ENCODE measurements around the gene COL23A1. TPM values are rescaled to one million over a fixed set of nuclear protein-coding genes. Genes with fewer than 3 reads are reported as not detected.

COL23A1 gene
- polyA plus RNA-seq, 2 donors: 0.59 to 0.75 TPM

DNA sequence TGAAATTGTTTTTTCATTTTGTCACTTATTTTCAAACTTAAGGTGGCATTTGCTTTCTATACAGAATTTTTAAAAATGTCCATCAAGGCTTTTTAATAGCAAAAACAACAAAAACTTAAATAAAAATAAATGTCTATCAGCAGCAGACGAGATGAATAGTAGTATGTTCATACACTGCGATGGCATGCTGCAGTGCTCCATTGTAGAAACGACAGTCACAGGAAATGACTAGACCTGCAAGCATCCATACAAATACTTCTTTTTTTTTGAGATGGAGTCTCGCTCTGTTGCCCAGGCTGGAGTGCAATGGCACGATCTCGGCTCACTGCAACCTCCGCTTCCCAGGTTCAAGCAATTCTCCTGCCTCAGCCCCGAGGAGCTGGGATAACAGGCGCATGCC is 41.4 kb downstream of the COL23A1 start:
- Histone ChIP-seq H3K27me3 (ENCODE audit: control insufficient read depth in 1 of 2, insufficient read depth in 2 of 2, low read length in 2 of 2) (no peaks in the 10 kb centered on the region), H3K27ac (ENCODE audit: low read depth in 2 of 2, low read length in 1 of 2) (no peak overlapping the region), H3K4me3 (ENCODE audit: low read depth in 1 of 2, low read length in 2 of 2) (no peak overlapping the region), H3K4me1 (ENCODE audit: control insufficient read depth in 2 of 2, insufficient read depth in 2 of 2, low read length in 1 of 2) (peaks cover 2 to 3% of the 10 kb centered on the region in 2 donors), H3K36me3 (ENCODE audit: control insufficient read depth in 2 of 2, insufficient read depth in 2 of 2, low read length in 1 of 2) (no peaks in the 10 kb centered on the region), H3K9me3 (ENCODE audit: control insufficient read depth in 2 of 2, insufficient read depth in 1 of 2, low read depth in 1 of 2, low read length in 1 of 2) (no peaks in the 10 kb centered on the region)
- 80 to 85% methylated on average over 9 of the region's 9 CpGs for WGBS, 2 donors

DNA sequence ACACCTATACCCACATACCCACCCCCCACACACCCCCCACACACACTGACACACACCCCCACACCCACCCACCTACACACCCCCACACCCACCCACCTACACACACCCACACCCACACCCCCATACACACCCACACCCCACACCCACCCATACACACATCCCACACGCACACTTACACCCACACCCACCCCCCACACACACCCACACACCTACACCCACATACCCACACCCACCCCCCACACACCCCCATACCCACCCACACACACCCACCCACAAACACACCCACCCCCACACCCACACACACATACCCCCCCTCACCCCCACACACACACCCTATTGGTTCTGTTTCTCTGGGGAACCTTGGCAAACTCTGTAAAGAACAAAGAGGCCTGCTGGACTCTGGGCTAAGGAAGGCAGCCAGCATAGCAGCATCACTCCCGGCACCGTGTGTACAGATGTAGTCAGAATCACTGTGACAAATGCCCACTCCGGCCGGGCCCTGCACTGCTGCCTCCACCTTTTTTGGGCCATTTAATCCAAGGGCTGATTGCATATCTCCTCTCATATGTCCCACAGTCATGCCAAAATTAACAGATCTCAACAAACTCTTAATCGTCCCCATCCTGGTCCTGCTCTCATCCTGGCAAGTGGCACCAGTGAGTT is 42.3 kb downstream of the COL23A1 start:
- WGBS, 2 donors: 62 to 65% methylated on average over 6 of the region's 6 CpGs
- no peaks in the 10 kb centered on the region for H3K27me3 ChIP-seq (ENCODE audit: control insufficient read depth in 1 of 2, insufficient read depth in 2 of 2, low read length in 2 of 2)
- peaks cover 2 to 3% of the 10 kb centered on the region in 2 donors for H3K4me1 ChIP-seq (ENCODE audit: control insufficient read depth in 2 of 2, insufficient read depth in 2 of 2, low read length in 1 of 2)
- no peak overlapping the region for H3K4me3 ChIP-seq (ENCODE audit: low read depth in 1 of 2, low read length in 2 of 2)
- no peaks in the 10 kb centered on the region for H3K9me3 ChIP-seq (ENCODE audit: control insufficient read depth in 2 of 2, insufficient read depth in 1 of 2, low read depth in 1 of 2, low read length in 1 of 2)
- no peaks in the 10 kb centered on the region for H3K36me3 ChIP-seq (ENCODE audit: control insufficient read depth in 2 of 2, insufficient read depth in 2 of 2, low read length in 1 of 2)
- no peak overlapping the region for H3K27ac ChIP-seq (ENCODE audit: low read depth in 2 of 2, low read length in 1 of 2)

DNA sequence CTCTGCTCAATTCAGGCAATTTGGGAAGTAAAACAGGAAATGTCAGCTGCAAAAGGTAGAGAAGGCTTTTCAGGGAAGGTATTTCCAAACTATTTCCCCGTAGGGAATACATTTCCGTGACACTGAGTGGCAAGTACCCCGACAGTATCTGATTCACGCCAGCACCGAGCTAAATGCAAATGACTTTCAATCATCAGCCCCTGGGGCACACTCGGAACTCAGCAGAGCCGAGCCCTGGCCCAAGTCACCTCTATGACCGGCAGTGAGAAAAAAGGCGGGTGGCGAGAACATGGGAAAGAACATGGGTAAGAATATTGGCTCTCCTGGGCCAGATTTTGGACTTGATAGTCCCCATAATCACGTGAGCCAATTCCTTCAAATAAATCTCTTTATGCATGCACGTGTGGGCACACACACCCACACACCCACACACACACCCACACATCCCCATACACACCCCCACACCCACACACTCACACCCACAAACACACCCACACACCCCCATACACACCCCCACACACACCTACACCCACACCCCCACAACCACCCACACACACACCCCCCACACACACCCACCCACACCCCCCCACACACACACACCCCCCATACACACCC is 43.0 kb downstream of the COL23A1 start:
- Histone ChIP-seq H3K4me1 (ENCODE audit: control insufficient read depth in 2 of 2, insufficient read depth in 2 of 2, low read length in 1 of 2) (peaks cover 2 to 3% of the 10 kb centered on the region in 2 donors), H3K36me3 (ENCODE audit: control insufficient read depth in 2 of 2, insufficient read depth in 2 of 2, low read length in 1 of 2) (no peaks in the 10 kb centered on the region), H3K27me3 (ENCODE audit: control insufficient read depth in 1 of 2, insufficient read depth in 2 of 2, low read length in 2 of 2) (no peaks in the 10 kb centered on the region), H3K9me3 (ENCODE audit: control insufficient read depth in 2 of 2, insufficient read depth in 1 of 2, low read depth in 1 of 2, low read length in 1 of 2) (no peaks in the 10 kb centered on the region), H3K4me3 (ENCODE audit: low read depth in 1 of 2, low read length in 2 of 2) (no peak overlapping the region), H3K27ac (ENCODE audit: low read depth in 2 of 2, low read length in 1 of 2) (no peak overlapping the region)
- 75 to 77% methylated on average over 12 of the region's 12 CpGs for WGBS, 2 donors

DNA sequence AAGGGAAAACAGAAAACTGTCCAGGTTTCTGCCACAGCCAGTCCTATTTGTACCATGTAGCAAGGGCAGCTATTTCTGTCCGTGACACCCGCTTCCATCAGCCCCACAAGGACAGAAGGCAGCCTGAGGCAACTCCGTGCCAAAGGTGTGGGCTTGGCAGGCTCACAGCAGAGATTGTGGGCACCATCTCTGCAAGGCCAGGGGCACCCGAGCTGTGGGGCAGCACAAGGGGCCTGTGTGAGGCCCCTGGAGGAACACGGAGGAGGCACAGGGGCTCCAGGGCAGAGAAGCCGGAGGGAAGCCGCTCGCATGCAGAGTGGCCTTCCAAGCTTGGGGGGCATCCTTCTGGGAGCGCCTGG is 43.5 kb downstream of the COL23A1 start:
- no peaks in the 10 kb centered on the region for H3K36me3 ChIP-seq (ENCODE audit: control insufficient read depth in 2 of 2, insufficient read depth in 2 of 2, low read length in 1 of 2)
- H3K9me3 ChIP-seq (ENCODE audit: control insufficient read depth in 2 of 2, insufficient read depth in 1 of 2, low read depth in 1 of 2, low read length in 1 of 2): no peaks in the 10 kb centered on the region
- no peak overlapping the region for H3K27ac ChIP-seq (ENCODE audit: low read depth in 2 of 2, low read length in 1 of 2)
- no peak overlapping the region for H3K4me3 ChIP-seq (ENCODE audit: low read depth in 1 of 2, low read length in 2 of 2)
- H3K27me3 ChIP-seq (ENCODE audit: control insufficient read depth in 1 of 2, insufficient read depth in 2 of 2, low read length in 2 of 2): no peaks in the 10 kb centered on the region
- peaks cover 2 to 3% of the 10 kb centered on the region in 2 donors for H3K4me1 ChIP-seq (ENCODE audit: control insufficient read depth in 2 of 2, insufficient read depth in 2 of 2, low read length in 1 of 2)
- WGBS, 2 donors: 82 to 86% methylated on average over 9 of the region's 9 CpGs

DNA sequence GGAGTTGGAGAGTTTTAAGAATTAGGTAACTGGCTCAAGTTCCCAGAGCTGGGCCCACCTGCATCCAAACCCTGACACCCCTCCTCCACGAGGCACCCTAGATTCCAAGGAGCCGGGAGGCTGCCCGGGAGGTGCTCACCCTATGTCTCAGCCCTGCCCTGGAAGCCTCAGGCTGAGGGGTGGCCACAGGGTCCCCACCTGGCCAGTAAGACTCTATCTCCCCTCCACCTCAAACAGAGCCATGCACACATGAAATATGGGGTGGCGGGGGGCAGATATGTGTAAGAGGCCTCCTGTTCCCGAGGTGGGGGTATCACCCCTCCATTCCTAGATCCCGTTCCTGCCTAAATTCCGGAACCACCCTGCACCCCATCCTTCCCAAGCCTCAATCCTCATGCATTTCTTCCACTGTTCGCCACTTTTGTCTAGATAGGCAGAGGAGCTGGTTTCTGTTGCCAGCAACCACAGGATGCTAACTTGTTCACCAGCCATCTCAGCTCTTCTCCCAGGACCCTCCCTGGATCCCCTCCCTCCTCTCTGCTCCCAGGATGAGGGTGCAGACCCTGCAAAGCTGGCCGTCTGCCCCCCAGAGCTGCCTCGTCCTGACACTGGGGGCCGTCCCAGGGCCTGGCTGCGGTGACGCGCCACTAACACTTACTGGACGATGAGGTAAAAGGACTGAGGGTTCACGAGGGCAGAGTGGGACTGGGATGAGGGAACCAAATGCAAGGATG is 44.1 kb downstream of the COL23A1 start:
- H3K4me1 ChIP-seq (ENCODE audit: control insufficient read depth in 2 of 2, insufficient read depth in 2 of 2, low read length in 1 of 2): peaks cover 2 to 3% of the 10 kb centered on the region in 2 donors
- H3K27me3 ChIP-seq (ENCODE audit: control insufficient read depth in 1 of 2, insufficient read depth in 2 of 2, low read length in 2 of 2): no peaks in the 10 kb centered on the region
- 89 to 91% methylated on average over 16 of the region's 16 CpGs for WGBS, 2 donors
- no peak overlapping the region for H3K27ac ChIP-seq (ENCODE audit: low read depth in 2 of 2, low read length in 1 of 2)
- H3K4me3 ChIP-seq (ENCODE audit: low read depth in 1 of 2, low read length in 2 of 2): no peak overlapping the region
- H3K36me3 ChIP-seq (ENCODE audit: control insufficient read depth in 2 of 2, insufficient read depth in 2 of 2, low read length in 1 of 2): no peaks in the 10 kb centered on the region
- H3K9me3 ChIP-seq (ENCODE audit: control insufficient read depth in 2 of 2, insufficient read depth in 1 of 2, low read depth in 1 of 2, low read length in 1 of 2): no peaks in the 10 kb centered on the region

DNA sequence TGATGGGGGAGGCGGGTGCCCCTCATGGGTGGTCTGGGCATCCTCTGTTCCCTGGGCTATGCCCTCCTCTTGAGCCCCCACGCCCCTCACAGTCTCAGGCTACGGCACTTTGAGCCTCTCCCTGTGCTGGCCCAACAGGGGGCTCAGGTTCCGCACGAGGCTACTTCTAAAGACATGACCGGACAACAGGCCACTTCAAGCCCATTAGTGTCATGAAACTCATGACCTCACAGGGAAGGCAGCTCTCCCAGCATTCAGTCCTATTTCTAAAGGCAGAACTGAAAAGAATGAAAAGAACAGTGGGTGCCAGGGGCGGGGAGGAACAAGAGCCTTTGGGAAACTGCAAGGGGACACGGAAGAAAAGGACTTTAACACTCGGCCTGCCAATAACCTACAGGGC is 45.0 kb downstream of the COL23A1 start:
- WGBS, 2 donors: 83 to 84% methylated on average over 9 of the region's 9 CpGs
- Histone ChIP-seq H3K36me3 (ENCODE audit: control insufficient read depth in 2 of 2, insufficient read depth in 2 of 2, low read length in 1 of 2) (no peaks in the 10 kb centered on the region), H3K27ac (ENCODE audit: low read depth in 2 of 2, low read length in 1 of 2) (no peak overlapping the region), H3K27me3 (ENCODE audit: control insufficient read depth in 1 of 2, insufficient read depth in 2 of 2, low read length in 2 of 2) (no peaks in the 10 kb centered on the region), H3K4me3 (ENCODE audit: low read depth in 1 of 2, low read length in 2 of 2) (no peak overlapping the region), H3K4me1 (ENCODE audit: control insufficient read depth in 2 of 2, insufficient read depth in 2 of 2, low read length in 1 of 2) (peaks cover 2 to 3% of the 10 kb centered on the region in 2 donors), H3K9me3 (ENCODE audit: control insufficient read depth in 2 of 2, insufficient read depth in 1 of 2, low read depth in 1 of 2, low read length in 1 of 2) (no peaks in the 10 kb centered on the region)

DNA sequence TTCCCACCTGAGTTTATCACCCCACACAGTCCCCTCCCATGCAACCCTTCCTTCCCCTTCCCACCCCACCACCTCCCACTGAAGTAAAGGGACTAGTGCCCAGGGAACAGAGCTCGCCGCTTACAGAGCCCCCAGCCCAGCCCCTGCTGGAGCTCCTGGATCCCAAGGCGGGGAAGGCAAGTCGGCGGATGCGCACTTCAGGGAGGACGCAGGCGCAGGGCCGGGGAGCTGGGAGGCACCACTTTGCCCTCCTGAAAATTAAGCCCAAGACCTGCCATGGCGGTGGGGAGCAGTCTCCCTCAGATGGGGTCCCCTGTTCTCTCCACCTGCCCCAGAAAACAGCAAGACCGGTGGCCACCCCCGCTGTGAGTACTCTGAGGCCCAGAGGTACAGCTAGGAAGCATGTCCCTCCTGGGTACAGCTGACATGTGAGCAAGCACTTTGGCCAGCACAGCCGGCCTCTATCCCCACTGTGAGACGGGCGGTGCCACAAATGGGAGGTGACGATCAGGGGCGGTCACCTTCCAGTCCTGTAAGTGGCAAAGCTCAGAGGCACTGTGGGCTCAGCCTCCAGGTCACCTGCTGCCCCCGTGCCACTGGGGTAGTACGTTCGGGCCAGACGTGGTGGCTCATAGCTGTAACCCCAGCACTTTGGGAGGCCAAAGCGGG is 45.9 kb downstream of the COL23A1 start:
- 94 to 96% methylated on average over 22 of the region's 22 CpGs for whole genome bisulfite sequencing, 2 donors
- H3K36me3 ChIP-seq (ENCODE audit: control insufficient read depth in 2 of 2, insufficient read depth in 2 of 2, low read length in 1 of 2): no peaks in the 10 kb centered on the region
- no peaks in the 10 kb centered on the region for H3K9me3 ChIP-seq (ENCODE audit: control insufficient read depth in 2 of 2, insufficient read depth in 1 of 2, low read depth in 1 of 2, low read length in 1 of 2)
- no peaks in the 10 kb centered on the region for H3K27me3 ChIP-seq (ENCODE audit: control insufficient read depth in 1 of 2, insufficient read depth in 2 of 2, low read length in 2 of 2)
- no peak overlapping the region for H3K4me3 ChIP-seq (ENCODE audit: low read depth in 1 of 2, low read length in 2 of 2)
- no peak overlapping the region for H3K27ac ChIP-seq (ENCODE audit: low read depth in 2 of 2, low read length in 1 of 2)
- peaks cover 2 to 3% of the 10 kb centered on the region in 2 donors for H3K4me1 ChIP-seq (ENCODE audit: control insufficient read depth in 2 of 2, insufficient read depth in 2 of 2, low read length in 1 of 2)

DNA sequence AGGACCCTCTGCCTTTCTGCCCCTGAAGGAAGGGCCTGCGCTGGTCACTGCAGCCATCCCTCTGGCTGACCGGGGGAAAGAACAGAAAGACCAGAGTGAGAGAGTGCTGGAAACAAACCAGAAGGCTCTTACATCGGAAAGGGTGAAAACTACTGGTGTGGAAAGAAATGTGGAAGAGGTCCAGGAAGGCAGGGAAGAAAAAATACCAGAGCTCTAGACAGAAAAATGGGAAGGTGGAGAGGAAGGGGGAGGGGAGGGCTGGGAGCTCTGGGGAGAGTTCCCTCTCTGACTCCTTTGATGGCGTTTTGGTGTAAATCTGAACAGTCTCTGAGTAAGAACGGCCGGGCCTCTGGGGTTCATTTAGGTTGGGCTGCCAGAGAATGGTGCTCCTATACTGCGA is 47.7 kb downstream of the COL23A1 start:
- 37 to 38% methylated on average over 7 of the region's 7 CpGs for WGBS, 2 donors
- Histone ChIP-seq H3K4me1 (ENCODE audit: control insufficient read depth in 2 of 2, insufficient read depth in 2 of 2, low read length in 1 of 2) (peaks cover 0 to 2% of the 10 kb centered on the region in 2 donors), H3K36me3 (ENCODE audit: control insufficient read depth in 2 of 2, insufficient read depth in 2 of 2, low read length in 1 of 2) (no peaks in the 10 kb centered on the region), H3K27ac (ENCODE audit: low read depth in 2 of 2, low read length in 1 of 2) (no peak overlapping the region), H3K4me3 (ENCODE audit: low read depth in 1 of 2, low read length in 2 of 2) (no peak overlapping the region), H3K9me3 (ENCODE audit: control insufficient read depth in 2 of 2, insufficient read depth in 1 of 2, low read depth in 1 of 2, low read length in 1 of 2) (no peaks in the 10 kb centered on the region), H3K27me3 (ENCODE audit: control insufficient read depth in 1 of 2, insufficient read depth in 2 of 2, low read length in 2 of 2) (no peaks in the 10 kb centered on the region)

DNA sequence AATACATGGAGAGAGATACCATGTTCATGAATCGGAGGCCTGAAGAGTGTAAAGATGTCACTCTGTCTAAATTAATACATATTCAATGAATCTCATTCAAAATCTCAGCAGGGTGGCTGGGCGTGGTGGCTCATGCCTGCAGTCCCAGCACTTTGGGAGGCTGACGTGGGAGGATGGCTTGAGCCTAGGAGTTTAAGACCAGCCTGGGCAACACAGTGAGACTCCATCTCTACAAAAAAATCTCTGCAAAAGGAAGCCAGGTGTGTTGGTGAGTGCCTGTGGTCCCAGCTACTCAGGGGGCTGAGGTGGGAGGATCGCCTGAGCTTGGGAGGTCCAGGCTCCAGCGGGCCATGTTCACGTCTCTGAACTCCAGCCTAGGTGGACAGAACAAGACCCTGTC is 49.7 kb downstream of the COL23A1 start:
- Histone ChIP-seq H3K9me3 (ENCODE audit: control insufficient read depth in 2 of 2, insufficient read depth in 1 of 2, low read depth in 1 of 2, low read length in 1 of 2) (no peaks in the 10 kb centered on the region), H3K27ac (ENCODE audit: low read depth in 2 of 2, low read length in 1 of 2) (no peak overlapping the region), H3K27me3 (ENCODE audit: control insufficient read depth in 1 of 2, insufficient read depth in 2 of 2, low read length in 2 of 2) (no peaks in the 10 kb centered on the region), H3K4me1 (ENCODE audit: control insufficient read depth in 2 of 2, insufficient read depth in 2 of 2, low read length in 1 of 2) (no peaks in the 10 kb centered on the region), H3K36me3 (ENCODE audit: control insufficient read depth in 2 of 2, insufficient read depth in 2 of 2, low read length in 1 of 2) (no peaks in the 10 kb centered on the region), H3K4me3 (ENCODE audit: low read depth in 1 of 2, low read length in 2 of 2) (no peak overlapping the region)
- 85 to 95% methylated on average over 6 of the region's 6 CpGs for WGBS, 2 donors
